ENCODE measurements around the gene CLEC17A.

DNA sequence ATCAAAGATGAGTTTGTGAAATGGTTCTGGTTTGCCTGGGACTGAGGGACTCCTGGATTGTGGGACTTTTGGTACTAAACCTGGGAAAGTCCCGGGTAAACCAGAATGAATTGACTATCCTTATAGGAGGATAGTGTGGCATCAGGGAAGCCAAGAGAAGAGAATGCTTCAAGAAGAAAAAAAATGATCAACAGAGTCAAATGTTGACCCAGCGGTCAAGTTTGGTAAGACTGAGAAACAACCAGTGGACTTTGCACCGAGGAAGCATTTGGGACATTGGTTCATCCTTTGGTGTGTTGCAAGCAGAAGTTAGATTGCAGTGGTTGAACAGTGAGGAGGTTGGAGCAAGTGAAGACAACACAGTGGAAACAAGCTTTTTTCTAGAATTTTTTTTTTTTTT, 33.5 kb downstream of the CLEC17A start:
- TF ChIP-seq POLR2AphosphoS5 (IDR thresholded peaks at IDR 0.05), result no peak
- TF ChIP-seq EZH2 (IDR thresholded peaks at IDR 0.05; ENCODE audit: borderline replicate concordance, insufficient read depth, low read length, poor library complexity, severe bottlenecking), result no peak
- TF ChIP-seq, protein P1, sequence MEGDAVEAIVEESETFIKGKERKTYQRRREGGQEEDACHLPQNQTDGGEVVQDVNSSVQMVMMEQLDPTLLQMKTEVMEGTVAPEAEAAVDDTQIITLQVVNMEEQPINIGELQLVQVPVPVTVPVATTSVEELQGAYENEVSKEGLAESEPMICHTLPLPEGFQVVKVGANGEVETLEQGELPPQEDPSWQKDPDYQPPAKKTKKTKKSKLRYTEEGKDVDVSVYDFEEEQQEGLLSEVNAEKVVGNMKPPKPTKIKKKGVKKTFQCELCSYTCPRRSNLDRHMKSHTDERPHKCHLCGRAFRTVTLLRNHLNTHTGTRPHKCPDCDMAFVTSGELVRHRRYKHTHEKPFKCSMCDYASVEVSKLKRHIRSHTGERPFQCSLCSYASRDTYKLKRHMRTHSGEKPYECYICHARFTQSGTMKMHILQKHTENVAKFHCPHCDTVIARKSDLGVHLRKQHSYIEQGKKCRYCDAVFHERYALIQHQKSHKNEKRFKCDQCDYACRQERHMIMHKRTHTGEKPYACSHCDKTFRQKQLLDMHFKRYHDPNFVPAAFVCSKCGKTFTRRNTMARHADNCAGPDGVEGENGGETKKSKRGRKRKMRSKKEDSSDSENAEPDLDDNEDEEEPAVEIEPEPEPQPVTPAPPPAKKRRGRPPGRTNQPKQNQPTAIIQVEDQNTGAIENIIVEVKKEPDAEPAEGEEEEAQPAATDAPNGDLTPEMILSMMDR (IDR thresholded peaks at IDR 0.05; ENCODE audit: poor library complexity, severe bottlenecking), result no peak
